HEK293 (cell line): ENCODE measurements around the gene CCT8.

Experiments used
- AEBP2 ChIP-seq: fragments of 450-650 bp; formaldehyde crosslinking; IDR thresholded peaks from 2 replicates; pipeline ENCODE4 v1.5.1; 2016; ENCODE audit warnings: missing biosample characterization, missing genetic modification characterization, borderline replicate concordance
- BCL6B ChIP-seq: fragments of 450-650 bp; formaldehyde crosslinking; IDR thresholded peaks from 2 replicates; pipeline ENCODE4 v1.5.1; 2017; ENCODE audit warnings: missing biosample characterization, missing genetic modification characterization
- FEZF1 ChIP-seq: fragments of 450-650 bp; formaldehyde crosslinking; IDR thresholded peaks from 2 replicates; pipeline ENCODE4 v1.5.1; 2016; ENCODE audit warnings: missing biosample characterization, missing genetic modification characterization
- KLF1 ChIP-seq: fragments of 450-650 bp; formaldehyde crosslinking; IDR thresholded peaks from 2 replicates; pipeline ENCODE4 v1.5.1; 2016; ENCODE audit warnings: missing biosample characterization, missing genetic modification characterization
- PRDM4 ChIP-seq: fragments of 450-650 bp; formaldehyde crosslinking; IDR thresholded peaks from 2 replicates; pipeline ENCODE4 v1.5.1; 2017; ENCODE audit warnings: missing biosample characterization, missing genetic modification characterization
- REPIN1 ChIP-seq: fragments of 450-650 bp; formaldehyde crosslinking; IDR thresholded peaks from 2 replicates; pipeline ENCODE4 v1.5.1; 2017; ENCODE audit warnings: missing biosample characterization, missing genetic modification characterization, low read depth
- SCRT2 ChIP-seq: fragments of 450-650 bp; formaldehyde crosslinking; IDR thresholded peaks from 2 replicates; pipeline ENCODE4 v1.5.1; 2016; ENCODE audit warnings: missing biosample characterization, missing genetic modification characterization
- SETDB1 ChIP-seq: IDR thresholded peaks from one replicate; pipeline ENCODE4 v1.6.1; 2017; ENCODE audit warnings: mild to moderate bottlenecking, low read length, moderate library complexity, mixed read lengths; ENCODE audit not compliant: insufficient read length
- ZBTB8A ChIP-seq: fragments of 450-650 bp; formaldehyde crosslinking; IDR thresholded peaks from 2 replicates; pipeline ENCODE4 v1.5.1; 2016; ENCODE audit warnings: missing biosample characterization, missing genetic modification characterization
- ZFP3 ChIP-seq: fragments of 450-650 bp; formaldehyde crosslinking; IDR thresholded peaks from 2 replicates; pipeline ENCODE4 v1.5.1; 2016; ENCODE audit warnings: low read depth, missing biosample characterization, missing genetic modification characterization
- ZNF146 ChIP-seq: fragments of 450-650 bp; formaldehyde crosslinking; IDR thresholded peaks from 2 replicates; pipeline ENCODE4 v1.5.1; 2016; ENCODE audit warnings: missing biosample characterization, missing genetic modification characterization
- ZNF174 ChIP-seq: fragments of 450-650 bp; formaldehyde crosslinking; IDR thresholded peaks from 2 replicates; pipeline ENCODE4 v1.5.0; 2017; ENCODE audit warnings: missing biosample characterization, mild to moderate bottlenecking, missing genetic modification characterization
- ZNF223 ChIP-seq: fragments of 450-650 bp; formaldehyde crosslinking; IDR thresholded peaks from 2 replicates; pipeline ENCODE4 v1.5.1; 2016; ENCODE audit warnings: missing biosample characterization, missing genetic modification characterization
- ZNF248 ChIP-seq: fragments of 450-650 bp; formaldehyde crosslinking; IDR thresholded peaks from 2 replicates; pipeline ENCODE4 v1.5.1; 2017; ENCODE audit warnings: missing biosample characterization, missing genetic modification characterization
- ZNF266 ChIP-seq: fragments of 450-650 bp; formaldehyde crosslinking; IDR thresholded peaks from 2 replicates; pipeline ENCODE4 v1.5.1; 2016; ENCODE audit warnings: missing biosample characterization, missing genetic modification characterization, low read depth
- ZNF354C ChIP-seq: fragments of 450-650 bp; formaldehyde crosslinking; IDR thresholded peaks from 2 replicates; pipeline ENCODE4 v1.5.1; 2016; ENCODE audit warnings: missing biosample characterization, missing genetic modification characterization, low read depth, borderline replicate concordance
- ZNF398 ChIP-seq: fragments of 450-650 bp; formaldehyde crosslinking; IDR thresholded peaks from 2 replicates; pipeline ENCODE4 v1.5.1; 2017; ENCODE audit warnings: missing biosample characterization, missing genetic modification characterization
- ZNF404 ChIP-seq: fragments of 450-650 bp; formaldehyde crosslinking; IDR thresholded peaks from 2 replicates; pipeline ENCODE4 v1.5.1; 2017; ENCODE audit warnings: missing biosample characterization, missing genetic modification characterization
- ZNF501 ChIP-seq: fragments of 450-650 bp; formaldehyde crosslinking; IDR thresholded peaks from 2 replicates; pipeline ENCODE4 v1.5.1; 2016; ENCODE audit warnings: missing biosample characterization, missing genetic modification characterization
- ZNF521 ChIP-seq: fragments of 450-650 bp; formaldehyde crosslinking; IDR thresholded peaks from 2 replicates; pipeline ENCODE4 v1.5.1; 2017; ENCODE audit warnings: missing biosample characterization, mild to moderate bottlenecking, missing genetic modification characterization
- ZNF530 ChIP-seq: fragments of 450-650 bp; formaldehyde crosslinking; IDR thresholded peaks from 2 replicates; pipeline ENCODE4 v1.5.1; 2016; ENCODE audit warnings: low read depth, missing biosample characterization, missing genetic modification characterization
- ZNF580 ChIP-seq: fragments of 450-650 bp; formaldehyde crosslinking; IDR thresholded peaks from 2 replicates; pipeline ENCODE4 v1.5.1; 2016; ENCODE audit warnings: missing biosample characterization, missing genetic modification characterization
- ZNF692 ChIP-seq: fragments of 450-650 bp; formaldehyde crosslinking; IDR thresholded peaks from 2 replicates; pipeline ENCODE4 v1.5.1; 2016; ENCODE audit warnings: missing biosample characterization, missing genetic modification characterization
- ZNF785 ChIP-seq: fragments of 450-650 bp; formaldehyde crosslinking; IDR thresholded peaks from 2 replicates; pipeline ENCODE4 v1.5.1; 2016; ENCODE audit warnings: missing biosample characterization, missing genetic modification characterization
- ZNF792 ChIP-seq: fragments of 450-650 bp; formaldehyde crosslinking; IDR thresholded peaks from 2 replicates; pipeline ENCODE4 v1.5.1; 2016; ENCODE audit warnings: missing biosample characterization, missing genetic modification characterization
- ZNF843 ChIP-seq: fragments of 450-650 bp; formaldehyde crosslinking; IDR thresholded peaks from 2 replicates; pipeline ENCODE4 v1.5.1; 2016; ENCODE audit warnings: missing biosample characterization, missing genetic modification characterization
- TF ChIP-seq, protein P1 (sequence below): fragments of 450-650 bp; formaldehyde crosslinking; IDR thresholded peaks from 2 replicates; pipeline ENCODE4 v1.5.1; 2016; ENCODE audit warnings: missing biosample characterization, missing genetic modification characterization
- TF ChIP-seq, protein P2 (sequence below): fragments of 450-650 bp; formaldehyde crosslinking; IDR thresholded peaks from 2 replicates; pipeline ENCODE4 v1.5.1; 2016; ENCODE audit warnings: missing biosample characterization, missing genetic modification characterization

The CCT8 gene

GRCh38 chr21:29075706-29076466 is 2.4 kb upstream of the CCT8 start (continued):
- TF ChIP-seq ZNF692: no peak
- no peak for TF ChIP-seq ZNF354C (tag by site-specific recombination)
- no peak for TF ChIP-seq ZNF530 (tag by site-specific recombination)
- no peak for TF ChIP-seq ZNF146 (tag by site-specific recombination)
- TF ChIP-seq AEBP2 (tag by site-specific recombination): no peak
- TF ChIP-seq SCRT2: peak; percentile 63
- no peak for TF ChIP-seq ZNF521 (tag by site-specific recombination)
- TF ChIP-seq SETDB1: no peak
- no peak for TF ChIP-seq ZNF398 (tag by site-specific recombination)
- TF ChIP-seq ZNF248 (tag by site-specific recombination): no peak
- TF ChIP-seq REPIN1 (tag by site-specific recombination): no peak
- TF ChIP-seq, protein P1, sequence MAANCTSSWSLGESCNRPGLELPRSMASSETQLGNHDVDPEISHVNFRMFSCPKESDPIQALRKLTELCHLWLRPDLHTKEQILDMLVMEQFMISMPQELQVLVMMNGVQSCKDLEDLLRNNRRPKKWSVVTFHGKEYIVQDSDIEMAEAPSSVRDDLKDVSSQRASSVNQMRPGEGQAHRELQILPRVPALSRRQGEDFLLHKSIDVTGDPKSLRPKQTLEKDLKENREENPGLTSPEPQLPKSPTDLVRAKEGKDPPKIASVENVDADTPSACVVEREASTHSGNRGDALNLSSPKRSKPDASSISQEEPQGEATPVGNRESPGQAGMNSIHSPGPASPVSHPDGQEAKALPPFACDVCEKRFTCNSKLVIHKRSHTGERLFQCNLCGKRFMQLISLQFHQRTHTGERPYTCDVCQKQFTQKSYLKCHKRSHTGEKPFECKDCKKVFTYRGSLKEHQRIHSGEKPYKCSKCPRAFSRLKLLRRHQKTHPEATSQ (tag by site-specific recombination): no peak
- no peak for TF ChIP-seq KLF1 (tag by site-specific recombination)
- TF ChIP-seq, protein P2, sequence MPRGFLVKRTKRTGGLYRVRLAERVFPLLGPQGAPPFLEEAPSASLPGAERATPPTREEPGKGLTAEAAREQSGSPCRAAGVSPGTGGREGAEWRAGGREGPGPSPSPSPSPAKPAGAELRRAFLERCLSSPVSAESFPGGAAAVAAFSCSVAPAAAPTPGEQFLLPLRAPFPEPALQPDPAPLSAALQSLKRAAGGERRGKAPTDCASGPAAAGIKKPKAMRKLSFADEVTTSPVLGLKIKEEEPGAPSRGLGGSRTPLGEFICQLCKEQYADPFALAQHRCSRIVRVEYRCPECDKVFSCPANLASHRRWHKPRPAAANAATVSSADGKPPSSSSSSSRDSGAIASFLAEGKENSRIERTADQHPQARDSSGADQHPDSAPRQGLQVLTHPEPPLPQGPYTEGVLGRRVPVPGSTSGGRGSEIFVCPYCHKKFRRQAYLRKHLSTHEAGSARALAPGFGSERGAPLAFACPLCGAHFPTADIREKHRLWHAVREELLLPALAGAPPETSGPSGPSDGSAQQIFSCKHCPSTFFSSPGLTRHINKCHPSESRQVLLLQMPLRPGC: peak; percentile 81
- TF ChIP-seq ZNF266 (tag by site-specific recombination): no peak
- no peak for TF ChIP-seq ZNF580 (tag by site-specific recombination)
- no peak for TF ChIP-seq ZNF223 (tag by site-specific recombination)
- no peak for TF ChIP-seq ZNF785 (tag by site-specific recombination)
- no peak for TF ChIP-seq ZNF174 (tag by site-specific recombination)
- TF ChIP-seq ZFP3 (tag by site-specific recombination): no peak
- no peak for TF ChIP-seq BCL6B (tag by site-specific recombination)
- TF ChIP-seq ZNF843 (tag by site-specific recombination): no peak
- TF ChIP-seq ZBTB8A (tag by site-specific recombination): no peak
- TF ChIP-seq ZNF404 (tag by site-specific recombination): no peak
- no peak for TF ChIP-seq FEZF1 (tag by site-specific recombination)
- TF ChIP-seq ZNF501 (tag by site-specific recombination): no peak
- no peak for TF ChIP-seq ZNF792
- no peak for TF ChIP-seq PRDM4
